Ishikawa (cell line): ENCODE measurements around the gene GRK1.

Experiments
- CEBPB ChIP-seq: IDR thresholded peaks from 2 replicates; pipeline ENCODE4 v1.6.1; 2012
- CREB1 ChIP-seq: IDR thresholded peaks from 2 replicates; pipeline ENCODE4 v1.6.1; 2012; ENCODE audit warnings: low read depth
- EGR1 ChIP-seq: IDR thresholded peaks from 2 replicates; pipeline ENCODE4 v1.6.1; 2012
- EP300 ChIP-seq: IDR thresholded peaks from 2 replicates; pipeline ENCODE4 v1.6.1; 2012; ENCODE audit warnings: borderline replicate concordance
- FOXM1 ChIP-seq: IDR thresholded peaks from 2 replicates; pipeline ENCODE4 v1.6.1; 2012; ENCODE audit warnings: low read depth, borderline replicate concordance
- MAX ChIP-seq: IDR thresholded peaks from 2 replicates; pipeline ENCODE4 v1.6.1; 2012
- NFIC ChIP-seq: IDR thresholded peaks from 2 replicates; pipeline ENCODE4 v1.6.1; 2012
- RAD21 ChIP-seq: IDR thresholded peaks from 2 replicates; pipeline ENCODE4 v1.6.1; 2012; ENCODE audit warnings: low read depth
- REST ChIP-seq: IDR thresholded peaks from 2 replicates; pipeline ENCODE4 v1.6.1; 2012; ENCODE audit warnings: low read depth, mild to moderate bottlenecking
- TAF1 ChIP-seq: IDR thresholded peaks from 2 replicates; pipeline ENCODE4 v1.6.1; 2012; ENCODE audit warnings: low read depth, mild to moderate bottlenecking
- TCF12 ChIP-seq: IDR thresholded peaks from 2 replicates; pipeline ENCODE4 v1.6.1; 2012; ENCODE audit warnings: low read depth
- TEAD4 ChIP-seq: IDR thresholded peaks from 2 replicates; pipeline ENCODE4 v1.6.1; 2012
- USF1 ChIP-seq: IDR thresholded peaks from 2 replicates; pipeline ENCODE4 v1.6.1; 2012
- YY1 ChIP-seq: IDR thresholded peaks from 2 replicates; pipeline ENCODE4 v1.6.1; 2012; ENCODE audit warnings: low read depth
- ZBTB7A ChIP-seq: IDR thresholded peaks from 2 replicates; pipeline ENCODE4 v1.6.1; 2012; ENCODE audit warnings: low read depth

The GRK1 gene

GRCh38 chr13:113763961-113764792 lies 97.2 kb downstream of the GRK1 start:
- no peak for TF ChIP-seq CREB1
- TF ChIP-seq NFIC: no peak
- no peak for TF ChIP-seq MAX
- no peak for TF ChIP-seq EP300
- TF ChIP-seq TCF12: no peak
- no peak for TF ChIP-seq CEBPB
- TF ChIP-seq TAF1: no peak
- TF ChIP-seq ZBTB7A: no peak
- TF ChIP-seq EGR1: no peak
- no peak for TF ChIP-seq FOXM1
- no peak for TF ChIP-seq RAD21
- no peak for TF ChIP-seq REST
- TF ChIP-seq TEAD4: no peak
- no peak for TF ChIP-seq YY1
- no peak for TF ChIP-seq USF1

GRCh38 chr13:113764793-113765563 lies 98.0 kb downstream of the GRK1 start:
- no peak for TF ChIP-seq NFIC
- no peak for TF ChIP-seq USF1
- TF ChIP-seq EGR1: no peak
- TF ChIP-seq MAX: no peak
- no peak for TF ChIP-seq YY1
- TF ChIP-seq TEAD4: no peak
- no peak for TF ChIP-seq TCF12
- TF ChIP-seq CREB1: no peak
- no peak for TF ChIP-seq RAD21
- no peak for TF ChIP-seq REST
- TF ChIP-seq CEBPB: no peak
- no peak for TF ChIP-seq EP300
- no peak for TF ChIP-seq TAF1
- TF ChIP-seq ZBTB7A: no peak
- TF ChIP-seq FOXM1: no peak

GRCh38 chr13:113765564-113765910 lies 98.5 kb downstream of the GRK1 start:
- TF ChIP-seq TEAD4: no peak
- TF ChIP-seq NFIC: no peak
- no peak for TF ChIP-seq TCF12
- TF ChIP-seq FOXM1: no peak
- no peak for TF ChIP-seq EGR1
- TF ChIP-seq YY1: no peak
- TF ChIP-seq REST: no peak
- TF ChIP-seq MAX: no peak
- TF ChIP-seq RAD21: no peak
- no peak for TF ChIP-seq TAF1
- no peak for TF ChIP-seq ZBTB7A
- TF ChIP-seq USF1: no peak
- no peak for TF ChIP-seq CREB1
- TF ChIP-seq EP300: no peak
- no peak for TF ChIP-seq CEBPB
